ENCODE results near the gene TPSB2. TPM values are rescaled to one million over a fixed set of nuclear protein-coding genes. Genes with fewer than 3 reads are reported as not detected.

TPSB2 gene
- polyA plus RNA-seq, 1 donor (not counting 4 experiments of a cell fraction or from before 2014, with no cell fraction given), result not detected

GRCh38 chr16:1194665-1195392 lies 35.2 kb downstream of the TPSB2 start:
- no peak overlapping the region for H3K4me3 ChIP-seq (ENCODE audit: control insufficient read depth in 2 of 3, extremely low read depth in 1 of 3, insufficient read depth in 2 of 3, low read depth in 1 of 3, low read length in 3 of 3)
- no peaks in the 10 kb centered on the region for H3K36me3 ChIP-seq (ENCODE audit: control insufficient read depth in 2 of 2, extremely low read depth in 1 of 2, insufficient read depth in 2 of 2, low read length in 2 of 2)
- H3K4me2 ChIP-seq (ENCODE audit: control insufficient read depth, extremely low read depth, insufficient read depth, low read depth, low read length), result no peak overlapping the region
- H3K9ac ChIP-seq (ENCODE audit: control insufficient read depth, extremely low read depth, insufficient read depth, low read length), result no peak overlapping the region
- no peak for FAIRE-seq
- H3K27me3 ChIP-seq (ENCODE audit: control insufficient read depth, extremely low read depth, insufficient read depth, low read length), result no peaks in the 10 kb centered on the region
- no peak for DNase-seq (ENCODE audit: low read depth, low spot score)
- H3K9me3 ChIP-seq (ENCODE audit: control insufficient read depth, low read depth, low read length), result peaks cover 4% of the 10 kb centered on the region
- TF ChIP-seq, protein P1, sequence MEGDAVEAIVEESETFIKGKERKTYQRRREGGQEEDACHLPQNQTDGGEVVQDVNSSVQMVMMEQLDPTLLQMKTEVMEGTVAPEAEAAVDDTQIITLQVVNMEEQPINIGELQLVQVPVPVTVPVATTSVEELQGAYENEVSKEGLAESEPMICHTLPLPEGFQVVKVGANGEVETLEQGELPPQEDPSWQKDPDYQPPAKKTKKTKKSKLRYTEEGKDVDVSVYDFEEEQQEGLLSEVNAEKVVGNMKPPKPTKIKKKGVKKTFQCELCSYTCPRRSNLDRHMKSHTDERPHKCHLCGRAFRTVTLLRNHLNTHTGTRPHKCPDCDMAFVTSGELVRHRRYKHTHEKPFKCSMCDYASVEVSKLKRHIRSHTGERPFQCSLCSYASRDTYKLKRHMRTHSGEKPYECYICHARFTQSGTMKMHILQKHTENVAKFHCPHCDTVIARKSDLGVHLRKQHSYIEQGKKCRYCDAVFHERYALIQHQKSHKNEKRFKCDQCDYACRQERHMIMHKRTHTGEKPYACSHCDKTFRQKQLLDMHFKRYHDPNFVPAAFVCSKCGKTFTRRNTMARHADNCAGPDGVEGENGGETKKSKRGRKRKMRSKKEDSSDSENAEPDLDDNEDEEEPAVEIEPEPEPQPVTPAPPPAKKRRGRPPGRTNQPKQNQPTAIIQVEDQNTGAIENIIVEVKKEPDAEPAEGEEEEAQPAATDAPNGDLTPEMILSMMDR (optimal IDR thresholded peaks at IDR 0.05 in 1 of 3, IDR thresholded peaks at IDR 0.05 in 1 of 3, conservative IDR thresholded peaks at IDR 0.05 in 1 of 3; ENCODE audit: extremely low read depth in 1 of 3, insufficient read depth in 2 of 3, low read length in 3 of 3), result peak in 2 of 3 experiments; percentile 41 to 58
- no peak for TF ChIP-seq EZH2 (IDR thresholded peaks at IDR 0.05; ENCODE audit: low read length)
- no peak overlapping the region for H3K27ac ChIP-seq (ENCODE audit: control insufficient read depth, insufficient read depth, low read length)
- no peaks in the 10 kb centered on the region for H3K4me1 ChIP-seq (ENCODE audit: control insufficient read depth, extremely low read depth, insufficient read depth, low read length)
- dilution Hi-C loops (cut with MboI; ENCODE audit: extremely low pct_ligation_motif_present, low sequenced_read_pairs), result no loop called here
- H3K79me2 ChIP-seq (ENCODE audit: control insufficient read depth, insufficient read depth, low read length), result no peaks in the 10 kb centered on the region
- H4K20me1 ChIP-seq (ENCODE audit: control insufficient read depth, extremely low read depth, insufficient read depth, low read length), result no peaks in the 10 kb centered on the region
- H2AFZ ChIP-seq (ENCODE audit: control insufficient read depth, low read length), result no peak overlapping the region
- no peaks in the 10 kb centered on the region for H3K9me1 ChIP-seq (ENCODE audit: control insufficient read depth, extremely low read depth, insufficient read depth, low read length)

DNA sequence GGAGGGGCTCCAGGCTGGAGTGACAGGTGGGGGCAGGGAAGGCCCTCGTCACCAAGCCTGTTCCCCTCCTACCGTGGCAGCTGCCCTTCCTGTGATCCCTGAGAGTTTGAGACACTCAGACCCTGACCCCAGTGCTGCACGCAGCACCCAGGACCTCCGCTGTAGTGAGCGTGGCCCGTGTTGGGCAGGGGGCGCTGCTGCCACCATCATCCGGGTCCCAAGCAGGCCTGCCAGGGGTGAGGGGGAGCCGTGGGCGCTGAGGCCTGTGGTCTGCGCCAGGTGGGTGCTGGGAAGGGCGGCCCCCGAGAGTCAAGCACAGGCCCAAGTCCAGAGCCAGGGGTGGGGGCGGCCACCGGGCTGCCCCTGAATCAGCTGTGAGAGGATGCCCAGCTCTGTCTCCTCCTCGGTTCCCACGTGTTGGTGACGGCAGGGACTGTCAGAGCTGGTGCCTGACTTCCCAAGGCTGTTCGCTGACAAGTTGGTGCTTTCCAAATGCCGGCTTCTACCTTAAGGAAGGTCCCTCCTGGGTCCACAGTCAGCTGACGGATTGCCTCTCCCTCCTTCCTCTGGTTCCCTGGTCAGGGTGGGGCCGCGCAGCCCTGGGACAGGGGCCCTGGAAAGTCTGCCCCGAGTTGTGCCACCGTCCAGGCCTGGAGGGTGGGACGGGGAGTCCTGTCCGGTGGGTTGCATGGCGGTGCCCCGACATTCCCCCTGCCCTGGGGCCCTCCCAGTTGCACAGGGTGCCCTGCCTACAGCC lies 36.0 kb downstream of the TPSB2 start:
- no peak overlapping the region for H3K4me3 ChIP-seq (ENCODE audit: control insufficient read depth in 2 of 3, extremely low read depth in 1 of 3, insufficient read depth in 2 of 3, low read depth in 1 of 3, low read length in 3 of 3)
- DNase-seq (ENCODE audit: low read depth, low spot score) (no peak), FAIRE-seq (no peak)
- H3K9ac ChIP-seq (ENCODE audit: control insufficient read depth, extremely low read depth, insufficient read depth, low read length), result no peak overlapping the region
- no peaks in the 10 kb centered on the region for H3K9me1 ChIP-seq (ENCODE audit: control insufficient read depth, extremely low read depth, insufficient read depth, low read length)
- H2AFZ ChIP-seq (ENCODE audit: control insufficient read depth, low read length), result no peak overlapping the region
- H3K4me2 ChIP-seq (ENCODE audit: control insufficient read depth, extremely low read depth, insufficient read depth, low read depth, low read length), result no peak overlapping the region
- H3K36me3 ChIP-seq (ENCODE audit: control insufficient read depth in 2 of 2, extremely low read depth in 1 of 2, insufficient read depth in 2 of 2, low read length in 2 of 2), result no peaks in the 10 kb centered on the region
- no peak overlapping the region for H3K27ac ChIP-seq (ENCODE audit: control insufficient read depth, insufficient read depth, low read length)
- H3K79me2 ChIP-seq (ENCODE audit: control insufficient read depth, insufficient read depth, low read length), result no peaks in the 10 kb centered on the region
- TF ChIP-seq EZH2 (IDR thresholded peaks at IDR 0.05; ENCODE audit: low read length), result no peak
- TF ChIP-seq, protein P1 (optimal IDR thresholded peaks at IDR 0.05 in 1 of 3, IDR thresholded peaks at IDR 0.05 in 1 of 3, conservative IDR thresholded peaks at IDR 0.05 in 1 of 3; ENCODE audit: extremely low read depth in 1 of 3, insufficient read depth in 2 of 3, low read length in 3 of 3), result no peak
- H3K9me3 ChIP-seq (ENCODE audit: control insufficient read depth, low read depth, low read length), result no peaks in the 10 kb centered on the region
- no peaks in the 10 kb centered on the region for H4K20me1 ChIP-seq (ENCODE audit: control insufficient read depth, extremely low read depth, insufficient read depth, low read length)
- dilution Hi-C loops (cut with MboI; ENCODE audit: extremely low pct_ligation_motif_present, low sequenced_read_pairs), result no loop called here
- H3K4me1 ChIP-seq (ENCODE audit: control insufficient read depth, extremely low read depth, insufficient read depth, low read length), result no peaks in the 10 kb centered on the region
- H3K27me3 ChIP-seq (ENCODE audit: control insufficient read depth, extremely low read depth, insufficient read depth, low read length), result no peaks in the 10 kb centered on the region

Measured in keratinocyte (primary cell).